Activated CD4-positive, alpha-beta T cell treated with anti-CD3 and anti-CD28 coated beads, Interleukin-10, Interleukin-2, amounts not matched to agents 100 ng/mL and 50 ng/mL, durations not matched to agents 16 hours and 8 hours (primary cell): ENCODE results near the gene WBP2.

Experiments used
- DNase-seq: peaks from one replicate; pipeline ENCODE4 v3.0.0-alpha.2; 2020

Gene WBP2

GRCh38 chr17:75855310-75856061 lies at the start of gene WBP2:
Gene WBP2 (minus strand): TSS chr17:75855335. CDS start chr17:75855297, 38 bp downstream.
- DNase-seq, result peak; percentile 99

- DNase-seq, result no peak
Observed at GRCh38 chr17:75902406-75902805, 47.3 kb upstream of the WBP2 start.

DNA sequence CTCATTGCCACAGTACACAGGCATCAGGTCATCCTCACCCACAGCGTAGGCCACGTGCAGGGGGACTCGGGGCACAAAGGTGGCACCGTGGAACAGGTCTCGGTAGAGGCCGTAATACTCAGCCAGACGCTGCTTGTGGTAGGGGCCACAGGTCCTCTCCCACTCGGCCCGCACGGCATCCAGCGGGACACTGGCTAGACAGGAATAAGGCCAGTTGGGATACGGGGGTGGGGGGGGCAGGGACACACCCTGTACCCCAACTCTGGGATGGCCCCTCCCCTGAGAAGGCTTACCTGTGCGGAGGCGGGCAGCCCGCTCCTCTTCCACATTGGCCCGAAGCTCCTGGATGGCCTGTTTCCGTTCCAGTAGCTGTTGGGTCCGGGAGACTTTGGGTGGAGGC lies 46.6 kb upstream of the WBP2 start:
- no peak for DNase-seq

DNA sequence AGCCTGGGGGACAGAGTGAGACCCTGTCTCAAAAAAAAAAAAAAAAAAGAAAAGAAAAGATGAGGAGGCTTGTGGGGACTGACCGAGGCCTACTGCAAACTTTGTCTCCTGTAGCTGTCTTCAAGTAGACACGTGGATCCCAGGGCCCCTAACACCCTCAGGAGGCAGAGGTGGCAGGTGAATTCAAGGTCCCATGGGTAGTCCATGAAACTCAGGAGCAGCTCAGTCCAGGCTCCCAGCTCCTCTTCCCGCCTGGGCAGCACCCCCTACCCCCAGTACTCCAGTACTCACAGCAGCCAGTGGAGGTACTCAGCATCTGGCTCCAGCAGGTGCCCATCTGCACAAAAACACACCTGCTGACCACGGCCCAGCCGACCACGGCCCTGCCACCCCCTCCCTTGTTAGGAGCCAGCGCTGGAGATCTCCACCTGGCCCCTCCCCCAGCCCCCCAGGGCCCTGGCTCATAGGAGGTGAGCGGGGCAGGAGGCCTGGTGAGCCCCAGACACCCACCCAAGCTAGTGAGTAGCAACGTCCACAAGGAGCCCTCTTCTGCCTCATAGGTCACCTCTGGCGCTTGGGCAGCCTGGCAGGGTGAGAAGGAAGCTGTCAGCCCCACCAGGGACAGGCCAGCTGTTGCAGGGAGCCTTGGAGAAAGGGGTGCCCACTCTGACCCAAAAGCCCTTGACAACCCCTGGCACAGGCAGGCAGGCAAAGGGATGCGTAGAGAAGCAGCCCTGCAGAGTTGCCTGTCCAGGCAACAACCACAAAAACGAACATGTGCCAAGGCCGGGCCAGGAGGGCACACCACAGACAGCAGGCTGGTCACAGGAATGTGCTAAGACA lies 45.8 kb upstream of the WBP2 start:
- DNase-seq, result no peak

DNA sequence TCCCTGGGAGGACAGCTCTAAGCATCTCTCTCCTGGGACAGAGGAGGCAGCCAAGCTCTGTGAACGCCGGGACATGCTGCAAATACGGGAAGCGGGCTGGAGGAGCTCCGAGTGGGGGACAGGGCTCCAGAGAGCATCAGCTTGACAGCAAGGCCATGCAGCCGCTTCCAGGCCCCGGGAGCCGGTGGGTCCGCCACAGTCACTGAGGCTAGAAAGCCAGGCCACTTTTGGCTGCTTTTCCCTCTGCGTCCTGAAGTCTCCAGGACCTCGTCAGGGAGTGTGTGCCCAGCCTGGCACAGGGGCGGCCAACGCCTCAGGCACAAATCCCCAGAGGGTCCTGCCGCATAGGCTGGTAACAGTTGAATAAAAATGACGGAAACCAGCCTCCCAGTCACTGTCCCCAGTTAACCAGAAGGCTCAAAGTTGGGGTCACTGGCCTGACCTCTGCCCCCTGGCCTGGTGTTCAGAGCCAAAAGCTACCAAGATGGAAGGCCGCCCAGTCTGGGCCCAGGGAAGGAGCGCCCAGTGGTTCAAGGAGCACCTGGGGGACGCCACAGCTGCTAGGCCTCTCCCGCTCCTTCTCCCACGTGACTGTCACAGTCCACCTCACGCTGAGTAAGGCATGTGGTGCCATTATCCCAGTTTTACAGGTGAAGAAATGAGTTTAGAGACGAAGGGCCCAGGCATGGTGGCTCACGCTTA lies 44.8 kb upstream of the WBP2 start:
- no peak for DNase-seq

GRCh38 chr17:75899353-75899752 lies 44.2 kb upstream of the WBP2 start:
- DNase-seq, result no peak

GRCh38 chr17:75898791-75899190 lies 43.7 kb upstream of the WBP2 start:
- DNase-seq, result no peak

DNA sequence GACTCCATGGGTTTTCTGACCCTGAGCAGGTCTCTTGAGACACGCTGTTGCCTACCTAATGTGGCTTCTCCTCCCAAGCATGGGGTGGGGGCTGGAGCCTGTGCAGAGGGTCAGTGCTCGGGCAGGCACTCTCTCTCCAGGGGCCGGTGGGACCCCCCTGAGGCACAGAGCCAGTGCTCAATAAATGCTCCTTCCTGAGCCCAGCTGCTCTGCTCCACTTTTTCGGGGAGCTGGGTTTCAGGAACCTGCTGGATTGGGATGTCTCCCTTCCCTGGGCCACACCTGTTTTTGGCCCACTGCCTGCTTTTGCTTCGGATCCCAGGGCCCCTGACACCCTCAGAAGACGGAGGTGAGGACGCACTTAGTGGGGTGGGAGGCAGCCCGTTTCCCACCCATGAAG lies 42.9 kb upstream of the WBP2 start:
- DNase-seq, result no peak

DNA sequence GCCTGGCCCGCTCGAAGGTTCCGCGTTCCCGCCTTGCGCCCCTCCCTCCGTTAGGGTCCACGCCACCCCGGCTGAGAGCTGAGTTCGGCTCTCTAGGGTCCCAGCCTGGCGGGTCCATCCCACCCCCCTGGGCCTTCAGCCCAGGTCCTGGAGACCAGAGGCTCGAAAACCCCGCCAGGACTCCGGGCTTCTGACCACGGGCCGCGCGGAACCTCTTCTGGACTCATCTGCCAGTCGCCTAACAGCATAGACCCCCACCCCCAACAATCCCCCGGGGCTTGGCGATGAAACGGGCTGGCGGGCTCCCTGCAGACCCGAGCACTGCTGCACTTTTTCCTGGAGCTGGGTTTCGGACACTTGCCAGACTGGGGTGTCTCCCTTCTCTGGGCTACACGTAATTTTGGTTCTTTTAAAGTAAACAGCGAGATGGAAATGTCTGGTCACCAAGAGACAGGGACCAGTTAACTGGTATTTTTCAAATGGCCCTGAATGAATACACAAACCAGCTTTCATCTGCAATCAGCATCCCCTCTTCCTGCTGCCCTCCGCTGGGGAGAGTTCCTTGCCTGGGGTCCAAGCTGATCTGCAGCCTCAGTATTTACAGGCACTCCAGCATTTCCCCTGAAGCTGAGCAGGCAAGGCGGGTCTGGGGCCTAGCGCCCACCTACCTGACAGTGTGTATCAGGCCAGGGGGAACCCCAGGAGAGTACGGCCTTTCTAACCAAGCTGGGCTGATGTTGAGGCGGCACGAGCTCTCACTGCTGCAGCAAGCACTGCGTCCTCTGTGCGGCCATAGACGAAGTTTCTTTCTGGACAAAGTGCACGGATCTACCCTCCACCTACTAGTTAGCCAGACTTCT lies 42.3 kb upstream of the WBP2 start:
- DNase-seq, result no peak

DNA sequence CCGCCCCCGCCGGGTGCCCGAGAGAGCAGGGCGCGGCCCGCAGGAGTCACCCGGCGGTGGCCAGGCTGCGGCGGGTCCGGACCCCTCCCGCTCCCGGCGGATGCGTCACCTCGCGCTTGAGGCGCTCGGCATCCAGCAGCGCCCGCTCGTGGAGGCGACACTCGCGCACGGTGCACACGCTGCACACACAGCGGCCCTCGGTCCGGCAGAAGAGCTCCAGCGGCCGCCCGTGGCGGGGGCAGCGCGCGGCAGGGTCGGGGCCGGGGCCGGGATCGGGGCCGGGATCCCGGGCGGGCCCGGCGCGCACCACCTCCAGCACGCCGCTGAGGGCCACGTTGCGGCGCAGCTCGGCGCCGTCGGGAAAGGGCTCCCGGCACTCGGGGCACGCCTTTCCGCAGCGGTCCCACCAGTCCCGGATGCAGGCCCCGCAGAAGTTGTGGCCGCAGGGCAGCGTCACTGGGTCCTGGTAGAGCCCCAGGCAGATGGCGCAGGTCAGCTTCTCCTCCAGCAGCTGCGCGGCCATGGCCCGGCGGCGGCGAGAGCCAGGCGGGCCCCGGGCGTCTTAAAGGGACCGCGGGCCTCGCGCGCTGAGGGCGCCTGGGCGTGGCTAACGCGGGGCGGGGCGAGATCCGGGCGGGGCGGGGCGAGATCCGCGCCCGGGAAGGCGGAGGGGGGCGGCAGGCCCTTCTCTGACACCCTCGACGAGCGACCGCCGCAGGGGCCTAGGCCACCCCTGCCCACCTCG lies 41.5 kb upstream of the WBP2 start, which contains the start of gene TRIM65:
TSS of gene TRIM65 (minus strand) at position 537 of the 745 bp plus-strand sequence. CDS start at position 523, 14 bp downstream.
- peak; percentile 87 for DNase-seq

DNA sequence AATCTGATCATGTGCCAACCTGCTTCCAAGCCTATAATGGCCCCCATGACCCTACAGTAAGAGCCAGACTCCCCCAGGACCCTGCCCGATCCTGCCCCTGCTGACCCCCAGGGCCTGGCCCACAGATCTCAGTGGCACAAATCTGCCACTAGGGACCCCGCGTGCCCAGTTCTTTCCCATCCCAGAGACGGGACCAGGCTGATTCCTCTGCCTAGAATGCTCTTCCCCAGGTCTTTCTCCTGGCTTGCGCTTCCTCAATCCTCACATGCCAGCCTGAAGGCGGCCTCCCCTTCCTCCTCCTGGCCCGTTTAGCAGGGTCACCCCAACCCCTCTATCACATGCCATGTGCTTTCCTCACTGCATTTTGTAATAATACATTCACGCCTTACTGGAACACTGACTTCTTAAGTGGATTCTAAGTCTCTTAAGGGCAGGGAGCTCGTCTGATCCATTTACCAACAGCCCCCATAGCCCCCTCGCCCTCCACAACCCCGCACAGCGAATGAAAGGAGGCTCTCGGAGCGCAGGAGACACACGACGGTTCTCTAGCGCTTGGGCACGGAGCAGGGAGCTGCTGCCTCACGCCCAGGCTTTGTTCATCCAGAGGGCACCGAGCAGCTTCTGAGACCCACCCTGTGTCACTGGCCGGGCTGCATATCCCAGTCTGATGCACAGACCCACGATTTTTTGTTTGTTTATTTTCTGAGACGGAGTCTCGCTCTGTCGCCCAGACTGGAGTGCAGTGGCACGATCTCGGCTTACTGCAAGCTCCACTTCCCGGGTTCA lies 40.4 kb upstream of the WBP2 start:
- DNase-seq, result peak; percentile 40

DNA sequence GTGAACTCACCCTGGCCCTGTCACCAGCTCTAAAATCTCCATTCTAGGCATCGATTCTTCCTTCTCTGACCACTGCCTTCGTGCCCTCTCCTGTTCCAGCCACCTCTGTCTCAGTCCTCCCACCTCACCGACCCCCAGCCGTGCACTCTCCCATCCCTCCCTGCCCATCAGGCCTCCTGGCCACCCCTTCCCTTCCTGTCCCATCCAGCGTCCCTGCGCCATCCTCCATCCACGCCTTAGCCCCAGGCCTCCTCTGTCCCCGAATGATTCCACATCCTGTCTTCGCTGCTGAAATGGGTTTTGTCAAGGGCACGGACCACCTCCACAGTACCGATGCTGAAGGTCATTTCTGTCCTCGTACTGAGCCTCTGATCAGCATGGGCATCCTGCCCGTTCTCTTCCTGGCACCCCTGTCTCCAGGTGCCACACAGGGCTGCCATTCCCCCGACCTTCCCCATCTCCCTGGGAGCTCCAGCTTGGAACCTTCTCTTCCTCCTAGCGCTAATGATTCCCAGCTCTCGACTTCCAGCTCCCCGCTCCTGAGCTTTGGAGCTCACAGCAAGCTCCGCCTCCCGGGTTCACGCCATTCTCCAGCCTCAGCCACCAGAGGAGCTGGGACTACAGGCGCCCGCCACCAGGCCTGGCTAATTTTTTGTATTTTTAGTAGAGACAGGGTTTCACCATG lies 39.1 kb upstream of the WBP2 start:
- DNase-seq, result no peak

DNA sequence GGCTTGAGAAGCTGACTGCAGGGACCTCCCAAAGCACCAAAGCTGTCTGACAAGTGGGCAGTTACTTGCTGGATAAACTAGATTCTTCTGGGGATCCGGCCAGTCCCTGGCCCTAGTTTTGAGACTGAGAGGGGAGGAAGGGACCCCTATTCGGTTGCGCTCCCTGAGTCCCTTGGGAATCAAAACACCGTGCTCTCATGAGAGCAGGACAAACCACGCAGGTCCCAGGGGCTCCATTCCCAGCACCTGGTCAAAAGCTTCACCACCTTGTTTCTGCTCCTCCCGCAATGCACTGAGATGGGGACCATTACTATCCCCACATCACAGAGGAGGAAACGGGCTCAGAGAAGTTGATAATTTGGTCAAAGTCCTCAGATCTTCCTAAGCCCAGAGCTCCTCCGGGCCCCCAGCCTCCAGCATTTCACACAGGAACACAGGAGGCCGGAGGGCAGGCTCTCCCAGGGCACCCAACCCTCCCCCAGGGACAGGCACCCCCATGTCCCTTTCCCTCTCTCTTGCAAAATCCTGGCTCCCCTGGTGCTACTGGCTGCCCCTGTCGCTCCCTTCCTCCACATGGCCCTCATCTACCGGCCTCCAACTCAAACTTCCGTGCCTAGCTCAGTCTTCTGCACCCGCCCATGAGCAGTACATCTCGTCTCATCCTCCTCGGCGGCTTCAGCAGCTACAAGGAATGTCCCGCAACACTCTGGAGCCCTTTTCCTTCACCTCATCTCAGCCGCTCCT lies 38.3 kb upstream of the WBP2 start:
- no peak for DNase-seq

DNA sequence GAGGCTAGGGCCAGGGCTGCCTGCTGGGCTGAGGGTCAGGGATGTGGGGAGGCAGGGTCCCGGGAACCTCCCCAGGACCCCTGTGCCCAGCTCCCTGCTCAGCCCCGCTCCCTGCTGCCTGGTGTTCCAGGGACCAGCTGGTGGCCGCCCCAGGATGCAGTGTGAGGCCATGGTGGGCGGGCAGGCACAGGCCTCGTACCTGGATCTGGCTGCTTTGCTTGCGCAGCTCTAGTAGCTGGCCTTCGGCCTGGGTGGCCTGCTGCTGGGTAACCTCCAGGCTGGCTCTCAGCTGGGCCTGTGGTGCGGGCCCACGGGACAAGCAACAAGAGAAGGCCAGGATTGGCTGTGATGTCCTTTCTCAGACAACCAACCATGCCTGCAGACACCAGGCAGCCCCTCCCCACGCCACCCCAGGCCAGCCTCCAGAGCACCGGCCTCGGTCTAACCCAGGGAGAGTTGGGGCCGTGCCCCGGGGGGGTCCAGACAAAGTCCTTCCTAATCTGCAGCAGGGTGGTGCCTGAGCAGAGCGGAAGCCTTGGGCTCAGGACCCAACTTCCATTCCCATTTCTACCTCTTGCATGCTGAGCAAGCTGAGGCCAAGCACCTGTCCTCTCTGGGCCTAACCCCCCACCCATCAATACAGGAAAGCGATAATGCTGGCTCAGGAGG lies 37.6 kb upstream of the WBP2 start:
- DNase-seq, result no peak

DNA sequence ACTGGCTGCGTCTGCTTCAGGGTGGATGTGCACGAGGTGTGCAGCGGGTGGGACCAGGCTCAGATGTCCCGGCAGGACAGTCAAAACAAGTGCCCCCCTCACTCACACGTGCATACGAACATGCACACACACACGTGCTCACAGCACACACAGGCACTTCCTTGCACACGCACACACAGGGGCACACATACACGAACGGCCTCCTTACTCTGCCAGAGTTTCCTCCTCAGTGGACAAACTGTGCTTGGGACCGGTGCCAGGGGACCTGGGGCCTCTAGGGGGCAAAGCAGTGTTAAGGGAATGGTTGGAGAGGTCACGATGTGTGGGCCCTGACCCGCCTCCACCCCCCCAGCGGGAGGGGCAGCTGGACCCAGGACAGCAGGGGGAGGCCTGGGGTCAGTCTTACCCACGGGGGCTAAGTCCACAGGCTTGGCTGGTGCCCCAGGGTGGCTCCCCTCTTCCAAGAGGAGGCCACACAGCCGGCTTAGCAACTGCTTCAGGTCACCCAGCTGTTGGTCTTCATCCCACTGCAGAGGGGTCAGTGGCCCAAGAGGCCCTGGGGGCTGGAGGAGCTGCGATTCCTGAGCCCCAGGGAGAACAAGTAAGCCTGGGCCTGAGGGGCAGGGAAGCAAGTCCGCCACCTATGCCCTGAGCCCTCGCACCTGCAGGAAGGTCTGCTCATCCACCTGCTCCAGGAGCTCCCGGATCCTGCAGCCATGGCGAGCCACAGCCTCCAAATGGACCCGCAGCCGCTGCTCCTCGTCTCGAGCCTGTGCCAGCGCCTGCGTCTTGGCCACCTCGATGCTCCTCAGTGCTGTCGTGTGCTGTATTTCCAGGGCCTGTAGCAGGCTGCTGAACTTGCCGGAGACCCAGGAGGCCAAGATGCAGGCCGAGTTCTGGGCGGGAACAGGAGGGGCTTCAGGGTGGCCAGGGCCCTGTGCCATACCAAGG lies 36.7 kb upstream of the WBP2 start:
- no peak for DNase-seq

- DNase-seq, result no peak
Observed at GRCh38 chr17:75891022-75891604, 36.0 kb upstream of the WBP2 start.

DNA sequence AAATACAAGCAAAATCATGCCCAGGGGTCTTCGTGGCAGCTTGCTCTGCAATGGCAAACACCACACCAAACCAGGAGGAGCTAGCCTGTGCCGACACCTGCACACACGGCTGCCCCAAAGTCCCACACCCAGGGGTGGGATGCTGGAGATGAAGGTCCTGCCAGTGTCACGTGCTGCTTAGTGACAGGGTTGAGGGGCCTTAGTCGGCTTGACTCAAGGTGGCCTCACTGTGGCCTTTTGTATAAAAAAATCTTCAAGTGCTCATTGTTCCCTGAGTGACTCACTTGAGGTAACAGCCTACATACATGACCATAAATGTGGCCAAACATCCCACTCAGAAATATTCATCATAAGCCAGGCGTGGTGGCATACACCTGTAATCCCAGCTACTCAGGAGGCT lies 34.3 kb upstream of the WBP2 start:
- no peak for DNase-seq
